Esophagus (tissue), 2 donors: ENCODE data around the gene SLC37A3. TPM values are rescaled to one million over a fixed set of nuclear protein-coding genes. Genes with fewer than 3 reads are reported as not detected.
"Not testable (repeated sequence)": the region's sequence is repeated elsewhere in the genome, so short reads cannot be mapped to it uniquely, and the experiment has no call there.

Experiments
- H3K27ac ChIP-seq, 2 donors: one replicate each; pipeline ENCODE4 v1.5.1; 2013; ENCODE audit warnings: low read depth in 2 of 2, mild to moderate bottlenecking in 2 of 2, inconsistent platforms in 1 of 2, low read length in 1 of 2, moderate library complexity in 1 of 2
- H3K27me3 ChIP-seq, 2 donors: one replicate each; pipeline ENCODE4 v1.6.1; 2013; ENCODE audit warnings: low read length in 2 of 2, control low read depth in 1 of 2, mild to moderate bottlenecking in 1 of 2; ENCODE audit not compliant: insufficient read depth in 2 of 2, control insufficient read depth in 1 of 2
- H3K36me3 ChIP-seq, 2 donors: one replicate each; pipeline ENCODE4 v1.6.1; 2013; ENCODE audit warnings: low read length in 1 of 2; ENCODE audit not compliant: control insufficient read depth in 2 of 2, insufficient read depth in 2 of 2
- H3K4me1 ChIP-seq, 2 donors: one replicate each; pipeline ENCODE4 v1.6.1; 2013; ENCODE audit warnings: low read length in 1 of 2; ENCODE audit not compliant: control insufficient read depth in 2 of 2, insufficient read depth in 2 of 2
- H3K4me3 ChIP-seq, 2 donors: one replicate each; pipeline ENCODE4 v1.5.1; 2013; ENCODE audit warnings: low read length in 2 of 2, mild to moderate bottlenecking in 2 of 2, low read depth in 1 of 2, moderate library complexity in 1 of 2
- H3K9me3 ChIP-seq, 2 donors: one replicate each; pipeline ENCODE4 v1.6.1; 2013; ENCODE audit warnings: mild to moderate bottlenecking in 2 of 2, low read depth in 1 of 2, low read length in 1 of 2, moderate library complexity in 1 of 2; ENCODE audit not compliant: control insufficient read depth in 2 of 2, insufficient read depth in 1 of 2
- WGBS, 2 donors: extraction: QIAGEN DNeasy Blood & Tissue Kit; methylation state at CpG; one replicate each; pipeline ENCODE4 v1.1.7; 2013; 5-methylcytosine and 5-hydroxymethylcytosine counted together
- polyA plus RNA-seq, 2 donors: library from polyadenylated mRNA; stranded (reverse); fragments of 200-250 nt; gene quantifications; one replicate each; pipeline ENCODE4 v1.2.3, GENCODE V29; 2013
- donor health status: healthy with polysubstance abuse.
- donor health status: Bipolar disorder and iron deficiency.

The SLC37A3 gene
- polyA plus RNA-seq, 2 donors, result 11.7 to 13.4 TPM

- Histone ChIP-seq H3K9me3 (no peaks in the 10 kb centered on the region), H3K36me3 (no peaks in the 10 kb centered on the region)
- 93% methylated on average over 7 of the region's 7 CpGs for WGBS, 2 donors
Observed at GRCh38 chr7:140317999-140318398, 80.3 kb downstream of the SLC37A3 start.

GRCh38 chr7:140317597-140317996 is 80.7 kb downstream of the SLC37A3 start:
- H3K4me1 ChIP-seq, result peaks cover 0 to 2% of the 10 kb centered on the region in 2 donors
- H3K4me3 ChIP-seq, result no peak overlapping the region
- no peaks in the 10 kb centered on the region for H3K9me3 ChIP-seq
- H3K27ac ChIP-seq, result peak overlapping the region; percentile 2 to 92
- no peaks in the 10 kb centered on the region for H3K36me3 ChIP-seq
- H3K27me3 ChIP-seq, result no peaks in the 10 kb centered on the region
- WGBS, 2 donors, result 85 to 87% methylated on average over 4 of the region's 4 CpGs

More at GRCh38 chr7:140317999-140318398, 80.3 kb downstream of the SLC37A3 start:
- peaks cover 0 to 2% of the 10 kb centered on the region in 2 donors for H3K4me1 ChIP-seq
- H3K27me3 ChIP-seq, result no peaks in the 10 kb centered on the region
- no peak overlapping the region for H3K4me3 ChIP-seq
- no peak overlapping the region for H3K27ac ChIP-seq

- H3K4me1 ChIP-seq, result peaks cover 0 to 2% of the 10 kb centered on the region in 2 donors
- H3K9me3 ChIP-seq, result no peaks in the 10 kb centered on the region
- WGBS, 2 donors, result 11 to 17% methylated on average over 7 of the region's 7 CpGs
- no peaks in the 10 kb centered on the region for H3K36me3 ChIP-seq
- peak overlapping the region; percentile 13 to 29 for H3K4me3 ChIP-seq
- H3K27ac ChIP-seq, result peak overlapping the region; percentile 92
- no peaks in the 10 kb centered on the region for H3K27me3 ChIP-seq
Observed at GRCh38 chr7:140316165-140316661, 82.1 kb downstream of the SLC37A3 start.

- peaks cover 0 to 2% of the 10 kb centered on the region in 2 donors for H3K4me1 ChIP-seq
- H3K27ac ChIP-seq, result peak overlapping the region; percentile 92
- WGBS, 2 donors, result 38% methylated on average over 14 to 15 of the region's 15 CpGs
- H3K36me3 ChIP-seq, result no peaks in the 10 kb centered on the region
- peak overlapping the region; percentile 13 to 29 for H3K4me3 ChIP-seq
- H3K27me3 ChIP-seq, result no peaks in the 10 kb centered on the region
- no peaks in the 10 kb centered on the region for H3K9me3 ChIP-seq
Observed at GRCh38 chr7:140315498-140316164, 82.7 kb downstream of the SLC37A3 start.

- Histone ChIP-seq H3K36me3 (no peaks in the 10 kb centered on the region), H3K9me3 (no peaks in the 10 kb centered on the region), H3K27me3 (no peaks in the 10 kb centered on the region), H3K27ac (peak overlapping the region in 1 of 2 donors; percentile 92), H3K4me1 (peaks cover 0 to 2% of the 10 kb centered on the region in 2 donors), H3K4me3 (no peak overlapping the region)
- WGBS, 2 donors, result 82% methylated on average over 21 of the region's 21 CpGs
Observed at GRCh38 chr7:140314573-140315480, 83.5 kb downstream of the SLC37A3 start.

GRCh38 chr7:140312141-140312846 is 86.0 kb downstream of the SLC37A3 start:
- Histone ChIP-seq H3K9me3 (no peaks in the 10 kb centered on the region), H3K4me1 (peaks cover 0 to 2% of the 10 kb centered on the region in 2 donors), H3K4me3 (no peak overlapping the region), H3K27me3 (no peaks in the 10 kb centered on the region), H3K27ac (no peak overlapping the region), H3K36me3 (no peaks in the 10 kb centered on the region)
- WGBS, 2 donors, result 89 to 96% methylated on average over 2 of the region's 2 CpGs

- not testable (repeated sequence) for H3K36me3 ChIP-seq, H3K9me3 ChIP-seq, H3K27me3 ChIP-seq, H3K4me1 ChIP-seq, H3K4me3 ChIP-seq, H3K27ac ChIP-seq
- 94 to 100% methylated on average over 2 of the region's 2 CpGs for WGBS, 2 donors
Observed at GRCh38 chr7:140311128-140311527, 87.2 kb downstream of the SLC37A3 start.

GRCh38 chr7:140310337-140311002 is 87.9 kb downstream of the SLC37A3 start:
- Histone ChIP-seq H3K36me3 (no peaks in the 10 kb centered on the region), H3K9me3 (no peaks in the 10 kb centered on the region), H3K4me3 (no peak overlapping the region), H3K27me3 (no peaks in the 10 kb centered on the region), H3K27ac (no peak overlapping the region), H3K4me1 (peaks cover 0 to 2% of the 10 kb centered on the region in 2 donors)
- WGBS, 2 donors, result 64 to 71% methylated on average over 3 of the region's 3 CpGs

GRCh38 chr7:140308060-140308459 is 90.3 kb downstream of the SLC37A3 start:
- 85 to 94% methylated on average over 3 of the region's 3 CpGs for WGBS, 2 donors
- H3K4me1 ChIP-seq, result no peaks in the 10 kb centered on the region
- no peaks in the 10 kb centered on the region for H3K27me3 ChIP-seq
- no peaks in the 10 kb centered on the region for H3K9me3 ChIP-seq
- no peaks in the 10 kb centered on the region for H3K36me3 ChIP-seq
- H3K27ac ChIP-seq, result no peak overlapping the region
- no peak overlapping the region for H3K4me3 ChIP-seq
